Left colon (tissue), 2 donors: ENCODE results near the gene SNAI3. TPM values are rescaled to one million over a fixed set of nuclear protein-coding genes. Genes with fewer than 3 reads are reported as not detected.

Experiments
- ATAC-seq: fragments of 200-7000 bp; cut with Tn5 transposase; one replicate; pipeline ENCODE4 v1.9.1; 2020; ENCODE audit warnings: mild to moderate bottlenecking, moderate library complexity
- DNase-seq, 2 donors: peaks; one replicate each; pipeline ENCODE4 v3.0.0-alpha.2; 2020
- intact Hi-C, 2 donors: fragments of 100-400 bp; cut with DNase I in 1 of 2; cut with micrococcal nuclease in 1 of 2; formaldehyde crosslinking; loops; one replicate each; pipeline versions ENCODE4 v1.11.2 to v1.14.0; 2022; cut with DNase I, micrococcal nuclease
- total RNA-seq, 2 donors: library from RNA; stranded (reverse); fragmentation: NEBNext Ultra II Directional; extraction: Animal tissue kit (Norgen Biotek cat#: 25700); gene quantifications; one replicate each; pipeline ENCODE4 v1.2.1, GENCODE V29; 2021
- donor health status: DM: no; HTN: no; CAD: no.
- donor health status: DM: yes; HTN: yes; CAD: no.

Gene SNAI3
- total RNA-seq, 2 donors from 2014 or later = 0.15 to 0.92 TPM

GRCh38 chr16:88706965-88707826 is 20.9 kb upstream of the SNAI3 start:
- intact Hi-C loops = no loop called here
- DNase-seq (no peak), ATAC-seq (no peak)

- DNase-seq (peak; percentile 86 to 94), ATAC-seq (peak; percentile 91)
- intact Hi-C loops = no loop called here
Measured at GRCh38 chr16:88706229-88706964, 20.1 kb upstream of the SNAI3 start, which contains the start of the genes CTU2 and RNF166. Gene CTU2, plus strand, starts transcription at chr16:88706503. Its CDS starts 28 bp downstream, at chr16:88706531. Gene RNF166, minus strand, starts transcription at chr16:88706408. Its CDS starts 83 bp downstream, at chr16:88706325.

- DNase-seq = no peak
- ATAC-seq = peak; percentile 17
Measured at GRCh38 chr16:88705801-88706228, 19.5 kb upstream of the SNAI3 start.

GRCh38 chr16:88705076-88705684 is 18.9 kb upstream of the SNAI3 start:
- intact Hi-C loops = no loop called here
- ATAC-seq (no peak), DNase-seq (no peak)

More at GRCh38 chr16:88705801-88706228, 19.5 kb upstream of the SNAI3 start:
- intact Hi-C loops = no loop called here

GRCh38 chr16:88703486-88704309 is 17.4 kb upstream of the SNAI3 start:
- intact Hi-C loops = no loop called here
- ATAC-seq (no peak), DNase-seq (peak in 1 of 2 donors; percentile 64)

GRCh38 chr16:88702371-88703210 is 16.3 kb upstream of the SNAI3 start:
- ATAC-seq (no peak), DNase-seq (no peak)
- intact Hi-C loops = no loop called here

GRCh38 chr16:88701581-88702370 is 15.5 kb upstream of the SNAI3 start:
- DNase-seq (no peak), ATAC-seq (no peak)
- intact Hi-C loops = no loop called here

GRCh38 chr16:88700636-88701482 is 14.6 kb upstream of the SNAI3 start:
- DNase-seq (peak; percentile 90), ATAC-seq (peak; percentile 51)
- intact Hi-C loops = no loop called here

- ATAC-seq (no peak), DNase-seq (no peak)
- intact Hi-C loops = no loop called here
Measured at GRCh38 chr16:88700322-88700635, 14.0 kb upstream of the SNAI3 start.

- intact Hi-C loops = no loop called here
- no peak for ATAC-seq
- no peak for DNase-seq
Measured at GRCh38 chr16:88699180-88699579, 12.9 kb upstream of the SNAI3 start.

- no peak for ATAC-seq
- no peak for DNase-seq
- intact Hi-C loops = no loop called here
Measured at GRCh38 chr16:88698646-88699045, 12.3 kb upstream of the SNAI3 start.

- no peak for DNase-seq
- intact Hi-C loops = no loop called here
- ATAC-seq = no peak
Measured at GRCh38 chr16:88697831-88698615, 11.7 kb upstream of the SNAI3 start.

- DNase-seq (no peak), ATAC-seq (no peak)
- intact Hi-C loops = no loop called here
Measured at GRCh38 chr16:88697116-88697830, 11.0 kb upstream of the SNAI3 start.

GRCh38 chr16:88696441-88696840 is 10.1 kb upstream of the SNAI3 start:
- intact Hi-C loops = no loop called here
- ATAC-seq = no peak
- no peak for DNase-seq

GRCh38 chr16:88695753-88696152 is 9.4 kb upstream of the SNAI3 start:
- DNase-seq (no peak), ATAC-seq (no peak)

More at GRCh38 chr16:88695753-88696152, 9.4 kb upstream of the SNAI3 start:
- intact Hi-C loops = no loop called here
